HUES6 (cell line): ENCODE data around the gene MAB21L2.

ENCODE experiments used
- H3K27ac ChIP-seq: 2 replicates; pipeline ENCODE4 v1.7.0; 2013; ENCODE audit warnings: low read depth, mild to moderate bottlenecking, low read length, inconsistent platforms
- H3K27me3 ChIP-seq: 2 replicates; pipeline ENCODE4 v1.6.1; 2013; ENCODE audit warnings: low read length; ENCODE audit not compliant: control insufficient read depth, insufficient read depth
- H3K36me3 ChIP-seq: 2 replicates; pipeline ENCODE4 v1.6.1; 2013; ENCODE audit warnings: low read length; ENCODE audit not compliant: control insufficient read depth, insufficient read depth
- H3K4me1 ChIP-seq: 2 replicates; pipeline ENCODE4 v1.6.1; 2013; ENCODE audit warnings: low read length; ENCODE audit not compliant: control insufficient read depth, insufficient read depth
- H3K4me3 ChIP-seq: 2 replicates; pipeline ENCODE4 v1.5.1; 2013; ENCODE audit warnings: low read depth, low read length
- H3K9ac ChIP-seq: one replicate; pipeline ENCODE4 v1.6.1; 2013; ENCODE audit warnings: mild to moderate bottlenecking, low read length
- H3K9me3 ChIP-seq: 2 replicates; pipeline ENCODE4 v1.6.1; 2013; ENCODE audit warnings: low read depth, low read length; ENCODE audit not compliant: control insufficient read depth, insufficient read depth

Gene MAB21L2

GRCh38 chr4:150619042-150619441 is 37.1 kb downstream of the MAB21L2 start:
- Histone ChIP-seq H3K27ac (no peak overlapping the region), H3K4me1 (peaks cover 3% of the 10 kb centered on the region; the same call in 1 of the 2 replicates), H3K9me3 (no peaks in the 10 kb centered on the region), H3K27me3 (no peaks in the 10 kb centered on the region), H3K9ac (no peak overlapping the region), H3K36me3 (no peaks in the 10 kb centered on the region), H3K4me3 (no peak overlapping the region)

GRCh38 chr4:150624055-150624454 is 42.1 kb downstream of the MAB21L2 start:
- Histone ChIP-seq H3K4me1 (peaks cover 7% of the 10 kb centered on the region; the same call in 1 of the 2 replicates), H3K4me3 (no peak overlapping the region), H3K27me3 (no peaks in the 10 kb centered on the region), H3K9me3 (no peaks in the 10 kb centered on the region), H3K27ac (no peak overlapping the region), H3K9ac (no peak overlapping the region), H3K36me3 (no peaks in the 10 kb centered on the region)

- no peak overlapping the region for H3K4me3 ChIP-seq
- H3K27ac ChIP-seq: no peak overlapping the region
- H3K4me1 ChIP-seq: peaks cover 7% of the 10 kb centered on the region; the same call in 1 of the 2 replicates
- H3K9ac ChIP-seq: no peak overlapping the region
- no peaks in the 10 kb centered on the region for H3K36me3 ChIP-seq
- H3K9me3 ChIP-seq: no peaks in the 10 kb centered on the region
- H3K27me3 ChIP-seq: no peaks in the 10 kb centered on the region
Observed at GRCh38 chr4:150625033-150625432, 43.1 kb downstream of the MAB21L2 start.

GRCh38 chr4:150628073-150628472 is 46.1 kb downstream of the MAB21L2 start:
- Histone ChIP-seq H3K4me1 (peaks cover 7% of the 10 kb centered on the region; the same call in 1 of the 2 replicates), H3K4me3 (no peak overlapping the region), H3K9ac (no peak overlapping the region), H3K36me3 (no peaks in the 10 kb centered on the region), H3K9me3 (no peaks in the 10 kb centered on the region), H3K27ac (no peak overlapping the region), H3K27me3 (no peaks in the 10 kb centered on the region)

- Histone ChIP-seq H3K4me1 (no peaks in the 10 kb centered on the region), H3K27ac (no peak overlapping the region), H3K36me3 (no peaks in the 10 kb centered on the region), H3K9me3 (no peaks in the 10 kb centered on the region), H3K4me3 (no peak overlapping the region), H3K9ac (no peak overlapping the region), H3K27me3 (no peaks in the 10 kb centered on the region)
Observed at GRCh38 chr4:150632639-150633038, 50.7 kb downstream of the MAB21L2 start.
